IMR-90 (cell line): ENCODE results near the gene ATOSB. TPM values are rescaled to one million over a fixed set of nuclear protein-coding genes. Genes with fewer than 3 reads are reported as not detected.

Source experiments
- ATAC-seq: fragments of 200-7000 bp; cut with Tn5 transposase; 2 replicates; pipeline ENCODE4 v1.9.1; 2020; ENCODE audit warnings: low read depth, mild to moderate bottlenecking, moderate library complexity
- BruUV-seq: library from RNA; stranded (reverse); fragments of 400-500 nt; replicated peaks from 2 replicates; lab custom pipeline; 2021; lab: Mats Ljungman, UMichigan
- CTCF ChIA-PET: fragments of 300-600 bp; formaldehyde crosslinking; extraction: SDS; loops from one replicate; lab custom pipeline; 2021; ENCODE audit warnings: antibody characterized with exemption; lab: Yijun Ruan, JAX
- POLR2A ChIA-PET: fragments of 300-600 bp; sonication (Branson Sonifier 250); formaldehyde crosslinking; loops from one replicate; lab custom pipeline; 2022; ENCODE audit warnings: antibody characterized with exemption; ENCODE audit not compliant: unreplicated experiment; lab: Charles Lee
- DNase-seq: peaks from one replicate; pipeline ENCODE4 v3.0.0; 2013
- H2AFZ ChIP-seq: replicated peaks from 2 replicates; pipeline ENCODE3; 2013; ENCODE audit warnings: low read length, mild to moderate bottlenecking; ENCODE audit not compliant: poor library complexity
- H2AK5ac ChIP-seq: 2 replicates; pipeline ENCODE4 v1.6.1; 2013; ENCODE audit warnings: low read depth, low read length, inconsistent platforms
- H2AK9ac ChIP-seq: replicated peaks from 2 replicates; pipeline ENCODE3; 2013; ENCODE audit warnings: mild to moderate bottlenecking, low read depth, low read length, moderate library complexity; ENCODE audit not compliant: poor library complexity
- H2BK120ac ChIP-seq: 2 replicates; pipeline ENCODE4 v1.6.1; 2013; ENCODE audit warnings: low read depth, low read length, inconsistent platforms
- H2BK15ac ChIP-seq: 3 replicates; pipeline ENCODE4 v1.6.1; 2013; ENCODE audit warnings: low read depth, low read length, inconsistent platforms
- H2BK20ac ChIP-seq: 2 replicates; pipeline ENCODE4 v1.6.1; 2013; ENCODE audit warnings: low read depth, mild to moderate bottlenecking, inconsistent platforms, low read length, moderate library complexity
- H2BK5ac ChIP-seq: 2 replicates; pipeline ENCODE4 v1.6.1; 2013; ENCODE audit warnings: mild to moderate bottlenecking, low read depth, low read length, inconsistent platforms; ENCODE audit not compliant: poor library complexity, severe bottlenecking
- H3K14ac ChIP-seq: replicated peaks from 2 replicates; pipeline ENCODE4 v1.6.1; 2013; ENCODE audit warnings: low read depth, low read length, inconsistent platforms
- H3K18ac ChIP-seq: 2 replicates; pipeline ENCODE4 v1.6.1; 2013; ENCODE audit warnings: low read depth, low read length, control low read depth
- H3K23ac ChIP-seq: 2 replicates; pipeline ENCODE4 v1.6.1; 2013; ENCODE audit warnings: low read depth, low read length, inconsistent platforms
- H3K27ac ChIP-seq: 2 replicates; pipeline ENCODE4 v1.5.1; 2013; ENCODE audit warnings: mild to moderate bottlenecking, control low read depth, low read length; ENCODE audit not compliant: insufficient read depth
- H3K27me3 ChIP-seq: 2 replicates; pipeline ENCODE4 v1.6.1; 2013; ENCODE audit warnings: low read length; ENCODE audit not compliant: control insufficient read depth, insufficient read depth
- H3K36me3 ChIP-seq: 2 replicates; pipeline ENCODE4 v1.6.1; 2013; ENCODE audit warnings: low read length, mixed read lengths; ENCODE audit not compliant: control insufficient read depth, insufficient read depth
- H3K4ac ChIP-seq: 2 replicates; pipeline ENCODE4 v1.6.1; 2013; ENCODE audit warnings: low read depth, low read length, inconsistent platforms
- H3K4me1 ChIP-seq: 2 replicates; pipeline ENCODE4 v1.6.1; 2013; ENCODE audit warnings: low read length, mixed read lengths; ENCODE audit not compliant: control insufficient read depth, insufficient read depth
- H3K4me2 ChIP-seq: 2 replicates; pipeline ENCODE4 v1.6.1; 2013; ENCODE audit warnings: low read depth, mild to moderate bottlenecking, control low read depth, low read length, moderate library complexity
- H3K4me3 ChIP-seq: 2 replicates; pipeline ENCODE4 v1.5.1; 2013; ENCODE audit warnings: low read depth, mild to moderate bottlenecking, control low read depth, low read length, moderate library complexity; ENCODE audit not compliant: insufficient read depth
- H3K56ac ChIP-seq: 2 replicates; pipeline ENCODE4 v1.6.1; 2013; ENCODE audit warnings: low read length, inconsistent platforms; ENCODE audit not compliant: insufficient read depth; ENCODE audit errors: extremely low read depth
- H3K79me1 ChIP-seq, 2 experiments: 2 replicates each; pipeline ENCODE4 v1.6.1; 2013; ENCODE audit warnings: low read length in 2 of 2, inconsistent platforms in 1 of 2, low read depth in 1 of 2
- H3K9ac ChIP-seq: 2 replicates; pipeline ENCODE4 v1.6.1; 2013; ENCODE audit warnings: low read depth, low read length, control low read depth
- H3K9me1 ChIP-seq: 2 replicates; pipeline ENCODE4 v1.6.1; 2013; ENCODE audit warnings: low read length, inconsistent platforms; ENCODE audit not compliant: insufficient read depth
- H3K9me3 ChIP-seq: 2 replicates; pipeline ENCODE4 v1.6.1; 2013; ENCODE audit warnings: low read length; ENCODE audit not compliant: control insufficient read depth, insufficient read depth
- H4K20me1 ChIP-seq: 2 replicates; pipeline ENCODE4 v1.6.1; 2013; ENCODE audit warnings: low read length, inconsistent platforms; ENCODE audit not compliant: insufficient read depth
- H4K5ac ChIP-seq: 2 replicates; pipeline ENCODE4 v1.6.1; 2013; ENCODE audit warnings: mild to moderate bottlenecking, low read depth, low read length, control low read depth
- H4K8ac ChIP-seq, 2 experiments: 2 replicates each; pipeline ENCODE4 v1.6.1; 2013; ENCODE audit warnings: low read depth in 2 of 2, low read length in 2 of 2, control low read depth in 1 of 2, inconsistent platforms in 1 of 2
- H4K91ac ChIP-seq: 2 replicates; pipeline ENCODE4 v1.6.1; 2013; ENCODE audit warnings: low read depth, low read length, inconsistent platforms; ENCODE audit not compliant: insufficient read depth
- BHLHE40 ChIP-seq: fragments of 150-350 bp; IDR thresholded peaks from 2 replicates; pipeline ENCODE4 v1.6.1; 2016; ENCODE audit warnings: mild to moderate bottlenecking, low read depth, low read length
- CEBPB ChIP-seq: IDR thresholded peaks from 2 replicates; pipeline ENCODE4 v1.6.1; 2012; ENCODE audit warnings: low read depth, low read length, improper control_type of control experiment
- CHD1 ChIP-seq: IDR thresholded peaks from 2 replicates; pipeline ENCODE4 v1.6.1; 2012; ENCODE audit warnings: low read depth, low read length, improper control_type of control experiment
- CTCF ChIP-seq: conservative IDR thresholded peaks from 2 replicates; pipeline ENCODE4 v1.5.1; 2012; ENCODE audit warnings: mild to moderate bottlenecking, low read depth, low read length, improper control_type of control experiment
- ELK1 ChIP-seq: fragments of 150-350 bp; IDR thresholded peaks from 2 replicates; pipeline ENCODE4 v1.6.1; 2016; ENCODE audit warnings: low read depth, mild to moderate bottlenecking, low read length, moderate library complexity, borderline replicate concordance
- FOS ChIP-seq: fragments of 150-350 bp; IDR thresholded peaks from 2 replicates; pipeline ENCODE4 v1.6.1; 2016; ENCODE audit warnings: low read depth, low read length
- MAFK ChIP-seq: IDR thresholded peaks from 2 replicates; pipeline ENCODE4 v1.6.1; 2012; ENCODE audit warnings: low read depth, low read length, improper control_type of control experiment
- MAZ ChIP-seq: IDR thresholded peaks from 2 replicates; pipeline ENCODE4 v1.6.1; 2012; ENCODE audit warnings: low read depth, mild to moderate bottlenecking, low read length, improper control_type of control experiment, moderate library complexity, borderline replicate concordance
- MXI1 ChIP-seq: IDR thresholded peaks from 2 replicates; pipeline ENCODE4 v1.6.1; 2012; ENCODE audit warnings: low read depth, mild to moderate bottlenecking, low read length, moderate library complexity, borderline replicate concordance
- NFE2L2 ChIP-seq: fragments of 150-350 bp; IDR thresholded peaks from 2 replicates; pipeline ENCODE4 v1.6.1; 2016; ENCODE audit warnings: low read depth, mild to moderate bottlenecking, low read length
- POLR2A ChIP-seq: IDR thresholded peaks from 2 replicates; pipeline ENCODE4 v1.6.1; 2012; ENCODE audit warnings: mild to moderate bottlenecking, low read depth, low read length
- RAD21 ChIP-seq: IDR thresholded peaks from 2 replicates; pipeline ENCODE4 v1.6.1; 2012; ENCODE audit warnings: low read length, improper control_type of control experiment
- RCOR1 ChIP-seq: IDR thresholded peaks from 2 replicates; pipeline ENCODE4 v1.6.1; 2012; ENCODE audit warnings: mild to moderate bottlenecking, low read length, improper control_type of control experiment; ENCODE audit not compliant: insufficient replicate concordance
- RFX5 ChIP-seq: IDR thresholded peaks from 2 replicates; pipeline ENCODE4 v1.8.0; 2012; ENCODE audit warnings: low read depth, mild to moderate bottlenecking, low read length, moderate library complexity
- SMC3 ChIP-seq: fragments of 150-350 bp; IDR thresholded peaks from 2 replicates; pipeline ENCODE4 v1.6.1; 2016; ENCODE audit warnings: low read depth, mild to moderate bottlenecking, antibody characterized with exemption, low read length, moderate library complexity
- USF2 ChIP-seq: fragments of 150-350 bp; IDR thresholded peaks from 2 replicates; pipeline ENCODE4 v1.6.1; 2017; ENCODE audit warnings: mild to moderate bottlenecking, antibody characterized with exemption, low read length, low read depth
- WGBS, 2 experiments: methylation state at CpG; one replicate each; pipeline versions ENCODE4 v1.1.5 to v1.1.7; 2013; ENCODE audit warnings: missing lambda C conversion rate in 2 of 2; ENCODE audit not compliant: insufficient read length in 1 of 2; ENCODE audit errors: extremely low coverage in 2 of 2; 5-methylcytosine and 5-hydroxymethylcytosine counted together
- dilution Hi-C: fragments of 300-500 bp; cut with HindIII; formaldehyde crosslinking; loops from one replicate; pipeline ENCODE4 v1.14.3; 2018; ENCODE audit warnings: low sequenced_read_pairs; ENCODE audit not compliant: unreplicated experiment
- in situ Hi-C: fragments of 300-500 bp; cut with MboI; formaldehyde crosslinking; loops from 3 replicates; pipeline ENCODE4 v1.14.3; 2019; ENCODE audit warnings: low sequenced_read_pairs, inconsistent platforms, mixed read lengths
- intact Hi-C: fragments of 100-400 bp; cut with micrococcal nuclease; formaldehyde crosslinking; loops from 2 replicates; pipeline ENCODE4 v1.10.0; 2022
- polyA plus RNA-seq, 3 experiments: library from polyadenylated mRNA; depleted of rRNA; stranded (reverse); fragments of >200 nt; gene quantifications; 2 replicates each; pipeline ENCODE4 v1.2.3, GENCODE V29; 2012; ENCODE audit warnings: low replicate concordance in 1 of 3
- total RNA-seq: library from RNA; depleted of rRNA; stranded (reverse); fragments of >200 nt; gene quantifications from 2 replicates; pipeline ENCODE4 v1.2.3, GENCODE V29; 2012

The ATOSB gene
- total and polyA plus RNA-seq, 2 of the 4 experiments (the other 2 are of a cell fraction), result 12.0 to 40.2 TPM

GRCh38 chr9:35152926-35153325 lies 37.3 kb upstream of the ATOSB start:
- no peak overlapping the region for H2AFZ ChIP-seq
- H3K4me3 ChIP-seq, result no peak overlapping the region
- no peak overlapping the region for H4K5ac ChIP-seq
- no peaks in the 10 kb centered on the region for H4K20me1 ChIP-seq
- H3K27me3 ChIP-seq, result no peaks in the 10 kb centered on the region
- H2BK20ac ChIP-seq, result no peak overlapping the region
- no peak overlapping the region for H3K4ac ChIP-seq
- BruUV-seq, result no TSS peak
- in situ Hi-C loops (no loop called here), intact Hi-C loops (no loop called here), dilution Hi-C loops (no loop called here)
- H3K14ac ChIP-seq, result no peak overlapping the region
- no peaks in the 10 kb centered on the region for H3K9me1 ChIP-seq
- no peaks in the 10 kb centered on the region for H3K36me3 ChIP-seq
- H3K23ac ChIP-seq, result no peak overlapping the region
- POLR2A ChIA-PET, result no interaction called here
- no peak for ATAC-seq
- no peak overlapping the region for H3K18ac ChIP-seq
- DNase-seq, result no peak
- H3K27ac ChIP-seq, result no peak overlapping the region
- WGBS, 2 experiments, result 73% methylated on average over 3 of the region's 9 CpGs; no CpG with 5 or more reads in 1 of the 2 experiments
- H2AK5ac ChIP-seq, result no peak overlapping the region
- H4K91ac ChIP-seq, result no peak overlapping the region
- no peak overlapping the region for H3K56ac ChIP-seq
- H2BK120ac ChIP-seq, result no peak overlapping the region
- no peak overlapping the region for H2BK5ac ChIP-seq
- CTCF ChIA-PET, result interaction anchor here (0.8 kb wide), 1 partner anchor 9 kb away, joined by 4 read pairs; the partner anchor contains the start of gene UNC13B
- H2AK9ac ChIP-seq, result no peak overlapping the region
- H3K9ac ChIP-seq, result no peak overlapping the region
- no peak overlapping the region for H3K4me2 ChIP-seq
- no peak overlapping the region for H2BK15ac ChIP-seq
- H3K9me3 ChIP-seq, result peaks cover 14% of the 10 kb centered on the region
- no peak overlapping the region for H4K8ac ChIP-seq
- H3K79me1 ChIP-seq, result no peaks in the 10 kb centered on the region
- no peak for TF ChIP-seq POLR2A
- TF ChIP-seq MAFK, result no peak
- no peak for TF ChIP-seq ELK1
- TF ChIP-seq CHD1, result no peak
- TF ChIP-seq MXI1, result no peak
- no peak for TF ChIP-seq RCOR1
- TF ChIP-seq USF2, result no peak
- no peak for TF ChIP-seq SMC3
- no peak for TF ChIP-seq NFE2L2
- no peak for TF ChIP-seq CTCF
- no peak for TF ChIP-seq RFX5
- no peak for TF ChIP-seq RAD21
- TF ChIP-seq BHLHE40, result no peak
- TF ChIP-seq MAZ, result no peak
- no peak for TF ChIP-seq FOS
- TF ChIP-seq CEBPB, result no peak
- no peaks in the 10 kb centered on the region for H3K4me1 ChIP-seq
